ENCODE data around the gene BICD1.
A peak's percentile ranks its signal among the peaks of the same experiment; 100 is the strongest.

BICD1 gene

DNA sequence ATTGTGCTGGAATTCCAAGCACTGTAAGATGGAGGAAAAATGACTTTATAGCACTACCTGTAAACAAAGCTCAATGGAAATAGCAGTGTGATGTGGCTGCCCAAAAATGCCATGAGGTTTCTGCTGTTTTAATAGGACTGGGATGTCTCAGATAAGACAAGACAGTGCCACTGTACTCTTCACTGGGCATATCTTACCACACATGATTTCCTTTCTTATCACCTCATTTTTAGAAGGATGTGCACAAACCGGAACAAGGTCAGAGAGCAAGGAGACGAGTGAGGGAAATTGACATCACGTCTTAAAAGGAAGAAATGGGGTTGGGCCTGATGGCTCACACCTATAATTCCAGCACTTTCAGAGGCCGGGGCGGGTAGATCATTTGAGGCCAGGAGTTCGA is 254.3 kb downstream of the BICD1 start:
- TF ChIP-seq EZH2 (IDR thresholded peaks at IDR 0.05; ENCODE audit: borderline replicate concordance, low read depth, low read length, severe bottlenecking), result no peak
- TF ChIP-seq, protein P1, sequence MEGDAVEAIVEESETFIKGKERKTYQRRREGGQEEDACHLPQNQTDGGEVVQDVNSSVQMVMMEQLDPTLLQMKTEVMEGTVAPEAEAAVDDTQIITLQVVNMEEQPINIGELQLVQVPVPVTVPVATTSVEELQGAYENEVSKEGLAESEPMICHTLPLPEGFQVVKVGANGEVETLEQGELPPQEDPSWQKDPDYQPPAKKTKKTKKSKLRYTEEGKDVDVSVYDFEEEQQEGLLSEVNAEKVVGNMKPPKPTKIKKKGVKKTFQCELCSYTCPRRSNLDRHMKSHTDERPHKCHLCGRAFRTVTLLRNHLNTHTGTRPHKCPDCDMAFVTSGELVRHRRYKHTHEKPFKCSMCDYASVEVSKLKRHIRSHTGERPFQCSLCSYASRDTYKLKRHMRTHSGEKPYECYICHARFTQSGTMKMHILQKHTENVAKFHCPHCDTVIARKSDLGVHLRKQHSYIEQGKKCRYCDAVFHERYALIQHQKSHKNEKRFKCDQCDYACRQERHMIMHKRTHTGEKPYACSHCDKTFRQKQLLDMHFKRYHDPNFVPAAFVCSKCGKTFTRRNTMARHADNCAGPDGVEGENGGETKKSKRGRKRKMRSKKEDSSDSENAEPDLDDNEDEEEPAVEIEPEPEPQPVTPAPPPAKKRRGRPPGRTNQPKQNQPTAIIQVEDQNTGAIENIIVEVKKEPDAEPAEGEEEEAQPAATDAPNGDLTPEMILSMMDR (IDR thresholded peaks at IDR 0.05; ENCODE audit: borderline replicate concordance, extremely low read depth, low read length, poor library complexity, severe bottlenecking), result no peak
- Histone ChIP-seq H4K20me1 (ENCODE audit: insufficient read depth, low read length) (no peaks in the 10 kb centered on the region), H3K9me3 (ENCODE audit: insufficient read depth, low read length, severe bottlenecking) (no peaks in the 10 kb centered on the region), H3K79me2 (ENCODE audit: insufficient read depth, low read length) (no peaks in the 10 kb centered on the region), H3K27me3 (ENCODE audit: insufficient read depth, low read length, poor library complexity) (no peaks in the 10 kb centered on the region), H3K27ac (ENCODE audit: low read length) (no peak overlapping the region), H3K9ac (ENCODE audit: low read depth, low read length) (no peak overlapping the region), H3K4me2 (ENCODE audit: insufficient read depth, low read length) (no peak overlapping the region), H2AFZ (ENCODE audit: low read depth, low read length) (no peak overlapping the region), H3K4me1 (ENCODE audit: insufficient read depth, low read length) (no peaks in the 10 kb centered on the region), H3K36me3 (ENCODE audit: insufficient read depth, low read length) (0 out of 2 replicates have a peak, but pooled peaks cover 2% of the 10 kb centered on the region), H3K4me3 (ENCODE audit: low read depth in 1 of 2, low read length in 2 of 2) (no peak overlapping the region)
- DNase-seq (no peak), ATAC-seq (ENCODE audit: insufficient read depth, low read depth) (no peak)

GRCh38 chr12:32362892-32363291 is 256.2 kb downstream of the BICD1 start:
- Histone ChIP-seq H4K20me1 (ENCODE audit: insufficient read depth, low read length) (no peaks in the 10 kb centered on the region), H3K36me3 (ENCODE audit: insufficient read depth, low read length) (no peaks in the 10 kb centered on the region), H2AFZ (ENCODE audit: low read depth, low read length) (no peak overlapping the region), H3K27ac (ENCODE audit: low read length) (no peak overlapping the region), H3K4me2 (ENCODE audit: insufficient read depth, low read length) (no peak overlapping the region), H3K9ac (ENCODE audit: low read depth, low read length) (no peak overlapping the region), H3K4me3 (ENCODE audit: low read depth in 1 of 2, low read length in 2 of 2) (no peak overlapping the region), H3K27me3 (ENCODE audit: insufficient read depth, low read length, poor library complexity) (no peaks in the 10 kb centered on the region), H3K79me2 (ENCODE audit: insufficient read depth, low read length) (no peaks in the 10 kb centered on the region), H3K4me1 (ENCODE audit: insufficient read depth, low read length) (no peaks in the 10 kb centered on the region), H3K9me3 (ENCODE audit: insufficient read depth, low read length, severe bottlenecking) (no peaks in the 10 kb centered on the region)
- TF ChIP-seq, protein P1 (IDR thresholded peaks at IDR 0.05; ENCODE audit: borderline replicate concordance, extremely low read depth, low read length, poor library complexity, severe bottlenecking), result no peak
- DNase-seq (no peak), ATAC-seq (ENCODE audit: insufficient read depth, low read depth) (no peak)

DNA sequence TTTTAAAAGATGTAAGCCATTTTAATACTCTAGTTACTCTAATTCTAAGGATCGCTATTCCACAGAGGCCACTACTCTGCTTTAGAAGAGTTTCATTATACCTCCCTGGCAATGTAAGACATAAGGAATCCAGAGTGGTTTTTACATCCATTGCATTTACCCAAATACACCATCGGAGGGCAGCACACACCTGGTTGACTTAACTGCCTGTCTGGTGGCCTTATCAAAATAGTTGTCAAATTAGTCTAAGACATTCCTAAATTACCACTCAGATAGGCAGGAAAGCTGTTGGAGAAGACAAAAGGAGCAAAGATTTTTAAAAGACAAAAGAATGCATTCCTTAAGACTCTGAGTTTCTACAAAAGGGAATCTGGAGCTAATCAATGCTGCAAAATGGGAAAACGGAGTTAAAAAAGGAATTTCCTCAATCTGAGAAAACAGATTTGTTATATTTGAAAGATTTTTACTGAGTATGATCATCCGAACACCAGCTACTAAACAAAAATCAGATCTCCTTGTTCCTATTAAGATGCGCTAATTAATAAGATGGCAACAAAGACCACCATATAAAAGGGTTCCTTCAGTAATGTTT is 258.9 kb downstream of the BICD1 start:
- Histone ChIP-seq H3K36me3 (ENCODE audit: insufficient read depth, low read length) (peaks cover 4% of the 10 kb centered on the region; the same call in 1 of the 2 replicates), H3K27me3 (ENCODE audit: insufficient read depth, low read length, poor library complexity) (no peaks in the 10 kb centered on the region), H4K20me1 (ENCODE audit: insufficient read depth, low read length) (no peaks in the 10 kb centered on the region), H2AFZ (ENCODE audit: low read depth, low read length) (no peak overlapping the region), H3K4me2 (ENCODE audit: insufficient read depth, low read length) (no peak overlapping the region), H3K27ac (ENCODE audit: low read length) (no peak overlapping the region), H3K9me3 (ENCODE audit: insufficient read depth, low read length, severe bottlenecking) (no peaks in the 10 kb centered on the region), H3K4me3 (ENCODE audit: low read depth in 1 of 2, low read length in 2 of 2) (no peak overlapping the region), H3K79me2 (ENCODE audit: insufficient read depth, low read length) (no peaks in the 10 kb centered on the region), H3K9ac (ENCODE audit: low read depth, low read length) (no peak overlapping the region), H3K4me1 (ENCODE audit: insufficient read depth, low read length) (no peaks in the 10 kb centered on the region)
- DNase-seq (peak; percentile 55), ATAC-seq (ENCODE audit: insufficient read depth, low read depth) (peak; percentile 81)
- no peak for TF ChIP-seq EZH2 (IDR thresholded peaks at IDR 0.05; ENCODE audit: borderline replicate concordance, low read depth, low read length, severe bottlenecking)
- TF ChIP-seq, protein P1 (IDR thresholded peaks at IDR 0.05; ENCODE audit: borderline replicate concordance, extremely low read depth, low read length, poor library complexity, severe bottlenecking), result peak; percentile 82

Measured in DND-41 (cell line).